Measurements from ENCODE around the gene RXRG.

RXRG gene

GRCh38 chr1:165353731-165354671 is 90.9 kb downstream of the RXRG start:
- Histone ChIP-seq H3K9me3 (ENCODE audit: control insufficient read depth, insufficient read depth, low read length) (no peaks in the 10 kb centered on the region), H3K4me3 (ENCODE audit: low read length) (no peak overlapping the region), H3K9me2 (replicated peaks; ENCODE audit: control insufficient read depth, low read length) (no peaks in the 10 kb centered on the region), H3F3A (ENCODE audit: control insufficient read depth, insufficient read depth) (no peaks in the 10 kb centered on the region), H3K79me2 (ENCODE audit: control insufficient read depth, low read length) (no peaks in the 10 kb centered on the region), H3K27ac (ENCODE audit: low read depth, low read length) (no peak overlapping the region), H3K36me3 (ENCODE audit: control insufficient read depth, low read length) (no peaks in the 10 kb centered on the region), H3K27me3 (ENCODE audit: control insufficient read depth, low read length) (peaks cover 7% of the 10 kb centered on the region; the same call in 1 of the 2 replicates), H3K4me1 (ENCODE audit: control insufficient read depth, low read length) (no peaks in the 10 kb centered on the region), H3K4me2 (ENCODE audit: low read length) (no peak overlapping the region), H4K20me1 (ENCODE audit: control insufficient read depth, insufficient read depth, low read depth, low read length) (no peaks in the 10 kb centered on the region)
- TF ChIP-seq EZH2phosphoT487 (IDR thresholded peaks at IDR 0.05; ENCODE audit: borderline replicate concordance, low read length) (no peak), CTCF (IDR thresholded peaks at IDR 0.05; ENCODE audit: low read depth, low read length, poor library complexity, severe bottlenecking) (no peak)

GRCh38 chr1:165352442-165353293 is 92.3 kb downstream of the RXRG start:
- H3K4me3 ChIP-seq (ENCODE audit: low read length), result no peak overlapping the region
- TF ChIP-seq EZH2phosphoT487 (IDR thresholded peaks at IDR 0.05; ENCODE audit: borderline replicate concordance, low read length), result no peak
- no peak for TF ChIP-seq CTCF (IDR thresholded peaks at IDR 0.05; ENCODE audit: low read depth, low read length, poor library complexity, severe bottlenecking)
- H3K4me1 ChIP-seq (ENCODE audit: control insufficient read depth, low read length), result no peaks in the 10 kb centered on the region

GRCh38 chr1:165351863-165352441 is 93.0 kb downstream of the RXRG start:
- Histone ChIP-seq H3K9me3 (ENCODE audit: control insufficient read depth, insufficient read depth, low read length) (no peaks in the 10 kb centered on the region), H3K27ac (ENCODE audit: low read depth, low read length) (no peak overlapping the region), H3K79me2 (ENCODE audit: control insufficient read depth, low read length) (no peaks in the 10 kb centered on the region), H3K4me2 (ENCODE audit: low read length) (no peak overlapping the region), H4K20me1 (ENCODE audit: control insufficient read depth, insufficient read depth, low read depth, low read length) (no peaks in the 10 kb centered on the region), H3F3A (ENCODE audit: control insufficient read depth, insufficient read depth) (no peaks in the 10 kb centered on the region), H3K9me2 (replicated peaks; ENCODE audit: control insufficient read depth, low read length) (no peaks in the 10 kb centered on the region), H3K36me3 (ENCODE audit: control insufficient read depth, low read length) (no peaks in the 10 kb centered on the region), H3K27me3 (ENCODE audit: control insufficient read depth, low read length) (peaks cover 11% of the 10 kb centered on the region; the same call in 1 of the 2 replicates), H3K4me3 (ENCODE audit: low read length) (no peak overlapping the region), H3K4me1 (ENCODE audit: control insufficient read depth, low read length) (no peaks in the 10 kb centered on the region)
- TF ChIP-seq EZH2phosphoT487 (IDR thresholded peaks at IDR 0.05; ENCODE audit: borderline replicate concordance, low read length), result no peak
- TF ChIP-seq CTCF (IDR thresholded peaks at IDR 0.05; ENCODE audit: low read depth, low read length, poor library complexity, severe bottlenecking), result no peak

More at GRCh38 chr1:165352442-165353293, 92.3 kb downstream of the RXRG start:
- no peaks in the 10 kb centered on the region for H3K79me2 ChIP-seq (ENCODE audit: control insufficient read depth, low read length)
- no peak overlapping the region for H3K4me2 ChIP-seq (ENCODE audit: low read length)
- no peaks in the 10 kb centered on the region for H3K9me2 ChIP-seq (replicated peaks; ENCODE audit: control insufficient read depth, low read length)
- H3K9me3 ChIP-seq (ENCODE audit: control insufficient read depth, insufficient read depth, low read length), result no peaks in the 10 kb centered on the region
- H3K27ac ChIP-seq (ENCODE audit: low read depth, low read length), result no peak overlapping the region
- no peaks in the 10 kb centered on the region for H3F3A ChIP-seq (ENCODE audit: control insufficient read depth, insufficient read depth)
- H3K27me3 ChIP-seq (ENCODE audit: control insufficient read depth, low read length), result peaks cover 7% of the 10 kb centered on the region; the same call in 1 of the 2 replicates
- H4K20me1 ChIP-seq (ENCODE audit: control insufficient read depth, insufficient read depth, low read depth, low read length), result no peaks in the 10 kb centered on the region
- H3K36me3 ChIP-seq (ENCODE audit: control insufficient read depth, low read length), result no peaks in the 10 kb centered on the region
